ENCODE data around the gene KRT81. TPM values are rescaled to one million over a fixed set of nuclear protein-coding genes. Genes with fewer than 3 reads are reported as not detected.

KRT81 gene
- total RNA-seq (not detected in 2 replicates), polyA plus RNA-seq (not detected in 2 replicates)

DNA sequence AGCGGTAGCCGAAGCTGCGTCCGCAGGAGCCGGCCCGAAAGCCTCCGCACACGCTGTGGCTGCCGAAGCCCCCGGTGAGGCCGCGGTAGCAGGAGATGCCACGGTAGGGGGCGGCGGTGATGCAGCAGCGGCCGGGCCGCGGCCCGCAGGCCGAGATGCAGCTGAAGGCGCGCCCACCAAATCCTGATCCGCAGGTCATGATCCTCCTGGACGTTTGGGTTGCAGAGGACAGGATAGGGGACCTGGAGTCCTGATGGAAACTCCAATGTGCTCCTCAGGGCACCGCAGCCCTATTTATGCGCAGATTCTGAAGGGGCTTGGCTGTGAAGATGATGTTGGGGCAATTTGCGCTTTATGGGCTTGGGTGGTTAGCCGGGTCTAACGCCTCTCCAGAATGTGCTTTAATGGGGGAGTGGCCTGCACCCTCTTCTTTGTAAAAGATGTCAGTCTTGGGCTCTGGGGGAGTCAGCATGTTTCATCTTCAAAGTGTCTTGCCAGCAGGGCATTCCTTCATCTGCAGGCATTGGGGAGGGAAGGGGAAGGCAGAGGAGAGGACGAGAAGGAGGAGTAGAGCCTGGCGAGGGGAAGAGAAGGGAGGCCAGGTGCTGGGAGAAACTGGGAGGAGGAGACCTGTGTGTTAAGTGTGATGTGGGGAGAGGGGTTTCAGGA lies at the start of gene KRT81:
KRT81 (minus strand) TSS at position 268 of the 669 bp plus-strand sequence; CDS start at position 199, 69 bp downstream.
- no peak for TF ChIP-seq CTCF (IDR thresholded peaks at IDR 0.05; ENCODE audit: low read depth, low read length)
- Histone ChIP-seq H3K27me3 (peaks cover 22% of the 10 kb centered on the region), H3K36me3 (no peaks in the 10 kb centered on the region), H3K27ac (no peak within 1 kb of the TSS), H3K9me3 (ENCODE audit: low read depth) (no peaks in the 10 kb centered on the region), H3K4me1 (ENCODE audit: low read depth) (no peaks in the 10 kb centered on the region), H3K4me3 (no peak within 1 kb of the TSS)
- no peak for DNase-seq (ENCODE audit: low read depth in 1 of 2, low spot score in 1 of 2)

DNA sequence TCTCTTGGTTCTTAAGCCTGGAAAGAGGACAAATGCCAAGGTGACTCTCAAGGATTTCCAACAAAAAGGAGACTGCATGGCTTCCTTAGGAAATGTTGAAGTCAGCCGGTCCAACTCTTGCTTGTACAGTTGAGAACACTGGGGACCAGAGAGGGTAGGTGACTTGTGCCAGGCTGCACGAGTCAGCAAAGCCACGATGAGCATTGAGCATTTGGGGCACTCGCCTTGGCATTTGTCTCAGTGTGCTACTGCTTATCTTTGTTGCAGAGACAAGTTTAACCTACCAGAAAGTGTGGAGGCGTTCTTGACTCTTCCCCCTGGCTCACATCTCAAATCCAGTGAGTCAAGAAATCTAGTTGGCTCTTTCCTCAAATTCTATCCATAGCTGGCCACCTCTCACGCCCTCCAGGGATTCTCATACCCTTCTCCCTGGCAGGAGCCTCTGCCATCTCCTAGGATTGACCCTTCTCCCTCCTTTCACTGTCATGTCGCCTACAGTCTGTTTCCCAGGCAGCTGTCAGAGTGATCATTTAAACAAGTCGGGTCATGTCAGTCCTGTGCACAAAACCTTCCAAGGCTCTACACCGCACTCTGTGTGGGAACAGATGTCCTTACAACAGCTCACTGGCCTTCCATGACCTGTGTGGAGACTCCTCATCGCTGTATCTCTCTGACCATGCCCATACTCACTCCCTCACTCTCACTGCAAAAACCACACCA lies 47.1 kb upstream of the KRT81 start:
- DNase-seq (ENCODE audit: low read depth in 1 of 2, low spot score in 1 of 2), result no peak
- no peaks in the 10 kb centered on the region for H3K9me3 ChIP-seq (ENCODE audit: low read depth)
- H3K27me3 ChIP-seq, result peaks cover 19% of the 10 kb centered on the region
- H3K36me3 ChIP-seq, result no peaks in the 10 kb centered on the region
- H3K27ac ChIP-seq, result no peak overlapping the region
- no peak overlapping the region for H3K4me3 ChIP-seq
- TF ChIP-seq CTCF (IDR thresholded peaks at IDR 0.05; ENCODE audit: low read depth, low read length), result no peak
- H3K4me1 ChIP-seq (ENCODE audit: low read depth), result no peaks in the 10 kb centered on the region

DNA sequence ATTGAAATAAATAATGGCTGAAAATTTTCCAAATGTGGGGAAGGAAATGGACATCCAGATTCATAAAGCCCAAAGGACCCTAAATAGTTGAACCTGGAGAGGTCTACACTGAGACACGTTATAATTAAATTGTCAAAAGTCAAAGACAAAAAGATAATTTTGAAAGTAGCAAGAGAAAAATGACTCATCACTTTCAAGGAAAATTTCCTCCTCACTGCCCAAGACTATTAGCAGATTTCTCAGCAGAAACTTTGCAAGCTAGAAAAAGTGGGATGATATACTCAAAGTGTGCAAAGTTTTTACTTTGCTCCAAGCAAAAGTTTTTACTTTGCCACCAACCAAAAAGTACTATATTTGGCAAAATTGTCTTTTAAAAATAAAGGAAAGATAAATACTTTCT lies 45.7 kb upstream of the KRT81 start:
- no peak overlapping the region for H3K27ac ChIP-seq
- no peak for TF ChIP-seq CTCF (IDR thresholded peaks at IDR 0.05; ENCODE audit: low read depth, low read length)
- no peaks in the 10 kb centered on the region for H3K9me3 ChIP-seq (ENCODE audit: low read depth)
- peak in 1 of 2 donors; percentile 5 for DNase-seq (ENCODE audit: low read depth in 1 of 2, low spot score in 1 of 2)
- no peaks in the 10 kb centered on the region for H3K36me3 ChIP-seq
- no peak overlapping the region for H3K4me3 ChIP-seq
- H3K4me1 ChIP-seq (ENCODE audit: low read depth), result no peaks in the 10 kb centered on the region
- H3K27me3 ChIP-seq, result peaks cover 21% of the 10 kb centered on the region

DNA sequence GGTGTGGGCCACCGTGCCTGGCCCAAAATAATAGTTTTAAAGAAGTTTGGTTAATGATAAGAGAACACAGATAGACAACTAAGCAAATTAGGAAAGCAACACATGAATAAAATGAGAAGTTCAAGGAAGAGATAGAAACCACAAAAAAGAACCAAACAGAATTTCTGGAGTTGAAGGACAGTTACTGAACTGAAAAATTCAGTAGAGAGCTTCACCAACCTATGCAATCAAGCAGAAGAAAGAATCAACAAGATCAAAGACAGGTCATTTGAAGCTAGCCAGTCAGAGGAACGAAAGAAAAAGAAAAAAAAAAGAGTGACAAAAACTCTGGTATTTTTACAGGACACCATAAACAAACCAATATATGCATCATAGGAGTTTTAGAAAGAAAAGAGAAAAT lies 45.3 kb upstream of the KRT81 start:
- Histone ChIP-seq H3K9me3 (ENCODE audit: low read depth) (no peaks in the 10 kb centered on the region), H3K27ac (no peak overlapping the region), H3K36me3 (no peaks in the 10 kb centered on the region), H3K4me1 (ENCODE audit: low read depth) (no peaks in the 10 kb centered on the region), H3K27me3 (peaks cover 21% of the 10 kb centered on the region), H3K4me3 (no peak overlapping the region)
- no peak for TF ChIP-seq CTCF (IDR thresholded peaks at IDR 0.05; ENCODE audit: low read depth, low read length)
- no peak for DNase-seq (ENCODE audit: low read depth in 1 of 2, low spot score in 1 of 2)

- Histone ChIP-seq H3K27ac (no peak overlapping the region), H3K4me1 (ENCODE audit: low read depth) (no peaks in the 10 kb centered on the region), H3K27me3 (peaks cover 18% of the 10 kb centered on the region), H3K4me3 (no peak overlapping the region), H3K9me3 (ENCODE audit: low read depth) (no peaks in the 10 kb centered on the region), H3K36me3 (no peaks in the 10 kb centered on the region)
- no peak for TF ChIP-seq CTCF (IDR thresholded peaks at IDR 0.05; ENCODE audit: low read depth, low read length)
- no peak for DNase-seq (ENCODE audit: low read depth in 1 of 2, low spot score in 1 of 2)
Observed at GRCh38 chr12:52335598-52336262, 44.4 kb upstream of the KRT81 start.

All from cardiac muscle cell (in vitro differentiated cells and primary cell).